Adrenal gland (tissue), 12 donors: ENCODE results near the gene SIL1. TPM values are rescaled to one million over a fixed set of nuclear protein-coding genes. Genes with fewer than 3 reads are reported as not detected.
A peak's percentile ranks its signal among the peaks of the same experiment; 100 is the strongest.

ENCODE experiments used
- DNase-seq, 7 donors: peaks; one replicate each; pipeline ENCODE4 v3.0.0-alpha.2; 2019 to 2020
- H3K27ac ChIP-seq, 5 donors: fragments of 200-600 bp; sonication (generic) in 4 of 5; 1 replicate in 3 of 5; 2 replicates in 2 of 5; pipeline versions ENCODE4 v1.5.1 to v1.8.0; 2016 to 2020; ENCODE audit warnings: mild to moderate bottlenecking in 1 of 5
- H3K27me3 ChIP-seq: fragments of 200-600 bp; 2 replicates; pipeline ENCODE4 v1.8.0; 2021
- H3K36me3 ChIP-seq, 2 donors: fragments of 200-600 bp; replicated peaks in 1 of 2; 1 replicate in 1 of 2; 2 replicates in 1 of 2; pipeline versions ENCODE4 v1.5.1 to v1.8.0; 2018 to 2022
- H3K4me1 ChIP-seq, 2 donors: fragments of 200-600 bp; replicated peaks in 1 of 2; 1 replicate in 1 of 2; 2 replicates in 1 of 2; pipeline versions ENCODE4 v1.5.1 to v1.8.0; 2018 to 2021
- H3K4me3 ChIP-seq, 4 donors: fragments of 200-600 bp; sonication (generic) in 3 of 4; one replicate each; pipeline ENCODE4 v1.5.1; 2016 to 2018
- H3K9me3 ChIP-seq, 3 donors: fragments of 200-600 bp; sonication (generic) in 1 of 3; replicated peaks in 1 of 3; 1 replicate in 2 of 3; 2 replicates in 1 of 3; pipeline versions ENCODE4 v1.5.1 to v1.8.0; 2016 to 2021
- CTCF ChIP-seq, 6 experiments: fragments of 450-650 bp in 4 of 6; fragments of 200-600 bp in 2 of 6; sonication (generic) in 1 of 6; IDR thresholded peaks; 1 replicate in 5 of 6; 2 replicates in 1 of 6; pipeline versions ENCODE4 v1.5.1 to v1.8.0; 2016 to 2021; ENCODE audit warnings: antibody characterized with exemption in 6 of 6, mild to moderate bottlenecking in 2 of 6, moderate library complexity in 1 of 6
- POLR2A ChIP-seq, 2 donors: fragments of 450-650 bp; IDR thresholded peaks; one replicate each; pipeline ENCODE4 v1.6.1; 2017; ENCODE audit warnings: antibody characterized with exemption in 2 of 2, mild to moderate bottlenecking in 2 of 2, moderate library complexity in 1 of 2
- WGBS, 4 donors: extraction: QIAGEN DNeasy Blood & Tissue Kit in 2 of 4; methylation state at CpG; one replicate each; pipeline versions ENCODE4 v1.1.5 to v1.1.7; 2013 to 2017; 5-methylcytosine and 5-hydroxymethylcytosine counted together
- intact Hi-C, 2 donors: fragments of 100-400 bp; cut with DNase I; formaldehyde crosslinking; loops; one replicate each; pipeline versions ENCODE4 v1.14.1 to v1.15.0; 2022 to 2023
- polyA plus RNA-seq, 3 donors: library from polyadenylated mRNA; stranded (reverse); fragments of 200-250 nt in 2 of 3; fragments of 350-450 nt in 1 of 3; fragmentation: Illumina TruSeq in 1 of 3; extraction: RNeasy Lipid Tissue Mini Kit (QIAGEN cat#74804) in 1 of 3; gene quantifications; one replicate each; pipeline ENCODE4 v1.2.3, GENCODE V29; 2013 to 2014
- total RNA-seq, 9 donors: library from RNA; depleted of rRNA in 4 of 9; stranded (reverse); fragments of >200 nt in 4 of 9; fragments of 120-200 nt in 1 of 9; fragmentation: NEBNext Ultra II Directional in 1 of 9; extraction: Animal tissue kit (Norgen Biotek cat#: 25700) in 1 of 9; gene quantifications; one replicate each; pipeline versions ENCODE4 v1.1.0 to v1.2.4, GENCODE V29; 2013 to 2023
- donor health status: healthy with polysubstance abuse.
- donor health status: Bipolar disorder and iron deficiency.
- donor health status: DM: yes; HTN: yes; CAD: no.
- donor health status: DM: no; HTN: no; CAD: no.
- donor health status: DM: no; HTN: no; CAD: no.
- donor health status: DM: yes; HTN: yes; CAD: no.

SIL1 gene
- total and polyA plus RNA-seq, 12 donors: 81.9 to 313 (median 142) TPM

GRCh38 chr5:138948471-138949222, 249.5 kb downstream of the SIL1 start:
- Histone ChIP-seq H3K27me3 (no peaks in the 10 kb centered on the region), H3K4me3 (no peak overlapping the region), H3K4me1 (peaks cover 33 to 62% of the 10 kb centered on the region in 2 donors), H3K27ac (peak overlapping the region in 2 of 5 donors; percentile 67 to 87), H3K9me3 (no peaks in the 10 kb centered on the region), H3K36me3 (peaks cover 0 to 12% of the 10 kb centered on the region in 2 donors)
- 75 to 82% (median 80%) methylated on average over 14 to 23 of the region's 23 CpGs for WGBS, 4 donors
- no peak for TF ChIP-seq POLR2A (IDR thresholded peaks at IDR 0.05)
- peak in 2 of 7 donors; percentile 13 to 52 for DNase-seq
- intact Hi-C loops: no loop called here

DNA sequence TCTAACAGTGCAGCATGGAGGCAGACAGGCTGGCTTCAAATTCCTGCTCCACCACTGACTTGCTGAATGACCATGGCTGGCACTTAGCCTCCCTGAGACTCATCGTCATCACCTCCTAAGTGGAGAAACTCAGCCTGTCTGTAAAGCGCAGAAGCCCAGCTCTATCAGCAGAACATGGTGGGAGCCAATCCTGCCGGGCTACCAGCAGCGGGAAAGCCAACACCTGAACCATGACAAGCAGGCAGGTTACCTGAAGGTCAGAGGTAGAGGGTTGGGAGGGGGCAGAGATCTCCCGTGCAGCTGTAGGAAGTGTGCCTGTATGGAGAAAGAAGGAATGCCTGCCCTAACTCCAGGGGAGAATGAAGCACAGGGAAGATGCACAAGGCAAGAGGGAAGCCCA, 250.4 kb downstream of the SIL1 start:
- peak in 1 of 7 donors; percentile 48 for DNase-seq
- intact Hi-C loops: no loop called here
- no peak for TF ChIP-seq CTCF (IDR thresholded peaks at IDR 0.05)
- no peak for TF ChIP-seq POLR2A (IDR thresholded peaks at IDR 0.05)
- no peak overlapping the region for H3K4me3 ChIP-seq
- H3K4me1 ChIP-seq: peaks cover 24 to 54% of the 10 kb centered on the region in 2 donors
- no peaks in the 10 kb centered on the region for H3K27me3 ChIP-seq
- peaks cover 0 to 12% of the 10 kb centered on the region in 2 donors for H3K36me3 ChIP-seq
- 92 to 96% (median 94%) methylated on average over 5 of the region's 5 CpGs for WGBS, 4 donors
- H3K27ac ChIP-seq: peak overlapping the region in 1 of 5 donors; percentile 87
- no peaks in the 10 kb centered on the region for H3K9me3 ChIP-seq

- Histone ChIP-seq H3K4me1 (peaks cover 16 to 48% of the 10 kb centered on the region in 2 donors), H3K36me3 (peaks cover 0 to 12% of the 10 kb centered on the region in 2 donors), H3K27me3 (no peaks in the 10 kb centered on the region), H3K9me3 (no peaks in the 10 kb centered on the region), H3K4me3 (no peak overlapping the region), H3K27ac (no peak overlapping the region)
- TF ChIP-seq POLR2A (IDR thresholded peaks at IDR 0.05): no peak
- TF ChIP-seq CTCF (IDR thresholded peaks at IDR 0.05): no peak
- WGBS, 4 donors: 92 to 97% (median 95%) methylated on average over 4 to 20 of the region's 20 CpGs
- intact Hi-C loops: no loop called here
- peak in 3 of 7 donors; percentile 11 to 46 (median 21) for DNase-seq
These were observed 251.2 kb downstream of the SIL1 start for GRCh38 chr5:138946831-138947560.

GRCh38 chr5:138946241-138946623, 251.9 kb downstream of the SIL1 start:
- WGBS, 4 donors: 20 to 83% (median 80%) methylated on average over 1 to 8 of the region's 8 CpGs; no CpG with 5 or more reads in 1 of the 4 donors
- intact Hi-C loops: no loop called here
- no peak for TF ChIP-seq POLR2A (IDR thresholded peaks at IDR 0.05)
- no peak for TF ChIP-seq CTCF (IDR thresholded peaks at IDR 0.05)
- Histone ChIP-seq H3K4me3 (no peak overlapping the region), H3K36me3 (peaks cover 0 to 12% of the 10 kb centered on the region in 2 donors), H3K27ac (peak overlapping the region in 1 of 5 donors; percentile 67), H3K9me3 (no peaks in the 10 kb centered on the region), H3K27me3 (no peaks in the 10 kb centered on the region), H3K4me1 (peaks cover 15 to 40% of the 10 kb centered on the region in 2 donors)
- DNase-seq: peak in 3 of 7 donors; percentile 22 to 84 (median 51)
